HG02981 (cell line): ENCODE results near the gene NIPBL.

Experiments used
- ATAC-seq: cut with Tn5 transposase; IDR thresholded peaks from one replicate; pipeline ENCODE4 v1.9.1; 2021; ENCODE audit warnings: mild to moderate bottlenecking, moderate library complexity; ENCODE audit not compliant: unreplicated experiment

The NIPBL gene

DNA sequence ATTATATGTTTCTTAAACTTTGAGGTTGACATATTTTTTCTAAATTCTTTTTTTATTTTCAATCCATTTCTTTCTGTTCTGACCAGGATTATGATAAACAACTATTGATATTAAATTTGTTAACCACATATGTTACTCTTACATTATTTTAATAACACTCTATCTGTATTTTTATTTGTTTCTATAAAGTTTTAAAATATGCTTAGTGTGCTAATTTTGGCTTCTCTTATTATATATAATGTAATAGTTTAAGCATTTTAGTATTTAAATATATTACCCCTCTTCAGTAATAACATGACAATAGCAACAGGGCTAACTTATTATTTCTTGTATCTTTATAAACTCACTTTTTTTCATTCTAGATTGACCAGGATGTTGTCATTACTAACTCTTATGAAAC lies 137.8 kb downstream of the NIPBL start:
- ATAC-seq = no peak

DNA sequence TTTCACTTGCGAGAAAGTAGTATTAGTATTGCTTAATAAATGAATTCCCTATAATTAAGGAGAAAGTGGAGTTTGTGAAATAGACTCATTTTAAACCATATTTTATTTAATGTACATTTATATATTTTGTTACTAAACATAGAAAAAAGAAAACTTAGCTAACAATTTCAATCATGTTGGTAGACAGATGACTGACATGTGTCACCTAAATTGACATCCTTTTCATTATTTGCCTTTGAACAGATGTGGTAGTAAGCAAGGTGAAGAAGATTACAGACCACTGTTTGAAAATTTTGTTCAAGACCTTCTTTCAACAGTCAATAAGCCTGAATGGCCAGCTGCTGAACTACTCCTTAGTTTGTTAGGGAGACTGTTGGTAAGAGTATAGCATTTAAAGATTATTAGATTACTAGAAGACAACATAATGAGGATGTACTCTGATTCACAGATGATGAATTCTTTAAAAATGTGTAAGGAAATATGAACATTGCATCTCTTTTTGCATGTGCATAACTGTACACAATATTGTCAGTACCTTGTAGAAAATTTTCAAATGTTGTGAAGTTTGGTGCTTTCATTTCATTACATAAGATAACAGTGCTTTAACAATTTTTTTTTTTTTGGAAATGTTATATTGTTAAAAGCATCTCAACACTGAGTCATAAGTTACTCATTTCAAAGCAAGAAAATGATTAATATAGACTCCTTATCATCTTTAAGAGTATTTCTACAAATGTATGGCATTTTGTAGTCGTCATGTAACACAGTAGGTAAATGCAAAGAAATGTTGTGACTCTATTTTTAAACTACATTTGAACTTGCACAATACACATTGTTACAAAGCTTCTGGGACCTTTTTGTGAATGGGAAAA lies 139.5 kb downstream of the NIPBL start:
- no peak for ATAC-seq

DNA sequence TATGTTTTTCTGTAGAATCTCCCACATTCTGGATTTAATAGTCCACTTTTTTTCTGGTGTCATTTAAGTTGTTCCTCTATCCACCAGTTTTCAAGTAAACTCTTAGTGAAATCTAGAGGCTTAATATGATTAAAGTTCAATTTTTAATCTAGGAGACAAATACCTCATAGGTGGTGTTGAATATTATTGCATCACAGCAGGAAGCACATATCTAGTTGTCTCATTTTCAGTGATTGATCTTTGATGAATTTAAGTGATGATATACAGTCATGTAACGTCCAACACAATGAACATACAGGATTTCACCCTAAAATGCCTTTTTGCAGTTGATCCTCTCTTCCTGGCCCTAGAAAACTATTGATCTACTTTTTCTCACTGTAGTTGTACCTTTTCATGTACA lies 152.3 kb downstream of the NIPBL start:
- ATAC-seq = no peak

GRCh38 chr5:37029436-37029835 lies 152.9 kb downstream of the NIPBL start:
- no peak for ATAC-seq

- no peak for ATAC-seq
Observed at GRCh38 chr5:37034955-37035354, 158.4 kb downstream of the NIPBL start.

DNA sequence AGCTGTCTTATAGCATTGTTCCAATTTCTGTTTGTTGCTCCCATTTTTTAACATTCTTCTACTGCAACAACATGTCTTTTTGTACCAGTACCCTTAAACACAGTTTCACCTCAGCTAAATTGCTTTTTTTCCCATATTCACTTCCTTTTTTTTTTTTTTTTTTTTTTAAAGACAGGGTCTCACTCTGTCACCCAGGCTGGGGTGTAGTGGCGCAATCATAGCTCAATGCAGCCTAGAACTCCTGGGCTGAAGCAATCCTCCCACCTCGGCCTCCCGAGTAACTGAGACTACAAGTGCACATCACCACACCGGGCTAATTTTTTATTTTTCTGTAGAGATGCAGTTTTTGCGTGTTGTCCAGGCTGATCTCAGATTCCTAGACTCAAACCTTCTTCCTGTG lies 161.3 kb downstream of the NIPBL start:
- ATAC-seq = no peak

- no peak for ATAC-seq
Observed at GRCh38 chr5:37039824-37040223, 163.3 kb downstream of the NIPBL start.

DNA sequence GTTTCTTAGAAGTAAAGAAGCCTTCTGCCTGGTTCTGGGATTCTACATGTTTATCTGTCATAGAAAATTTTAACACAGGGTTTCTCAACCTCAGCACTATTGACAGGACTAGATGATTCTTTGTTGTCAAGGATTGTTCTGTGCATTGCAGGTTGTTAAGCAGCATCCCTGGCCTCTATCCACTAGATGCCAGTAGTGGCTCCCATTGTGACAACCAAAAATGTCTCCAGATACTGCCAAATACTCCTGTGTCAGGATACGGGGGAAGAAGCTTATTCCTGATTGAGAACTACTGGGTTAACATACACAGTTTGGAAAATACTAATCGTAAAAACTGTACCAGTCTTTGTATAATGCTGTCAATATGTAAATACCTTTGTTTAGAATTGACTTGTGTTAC lies 167.1 kb downstream of the NIPBL start:
- ATAC-seq = no peak

GRCh38 chr5:37044120-37044519 lies 167.6 kb downstream of the NIPBL start:
- ATAC-seq = no peak

DNA sequence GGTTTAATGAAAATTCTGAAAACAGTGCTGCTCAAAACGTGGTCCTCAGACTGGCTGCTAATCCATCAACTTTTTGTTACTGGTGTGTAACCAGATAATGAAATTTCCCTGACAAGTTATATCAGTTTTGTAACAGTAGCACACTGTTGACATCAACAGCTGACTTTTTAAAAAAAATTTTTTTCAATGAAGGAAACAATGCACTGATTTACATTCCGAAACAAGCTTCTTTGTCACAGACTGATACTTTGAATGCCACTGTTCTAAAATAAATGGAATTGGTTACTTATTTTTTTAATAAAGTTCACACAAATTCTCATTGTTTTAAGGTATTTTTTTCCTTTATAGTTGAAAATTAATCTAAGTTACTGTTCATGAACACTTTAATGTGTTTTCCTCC lies 169.1 kb downstream of the NIPBL start:
- no peak for ATAC-seq

- no peak for ATAC-seq
Observed at GRCh38 chr5:37047947-37048346, 171.4 kb downstream of the NIPBL start.

DNA sequence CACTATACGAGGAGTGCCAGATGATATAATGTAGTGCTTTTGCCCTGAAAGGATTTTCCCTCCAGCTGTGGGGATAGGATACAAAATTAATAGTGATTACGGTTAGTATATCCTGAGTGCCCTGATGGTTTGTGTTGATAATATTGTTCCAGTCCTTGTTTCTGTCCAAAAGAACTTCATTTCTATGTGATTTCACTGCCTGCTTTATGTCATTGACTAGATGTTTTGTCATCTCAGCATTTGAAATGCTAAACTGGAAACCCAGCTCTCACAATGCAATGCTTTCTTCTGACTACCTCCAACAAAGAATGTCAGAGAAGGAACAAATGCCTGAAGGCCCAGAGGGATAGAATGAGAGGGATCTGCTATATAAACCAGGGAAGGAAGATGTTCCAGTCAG lies 177.8 kb downstream of the NIPBL start:
- no peak for ATAC-seq

GRCh38 chr5:37055383-37055990 lies 178.9 kb downstream of the NIPBL start:
- no peak for ATAC-seq

- ATAC-seq = no peak
Observed at GRCh38 chr5:37056762-37057161, 180.2 kb downstream of the NIPBL start.

DNA sequence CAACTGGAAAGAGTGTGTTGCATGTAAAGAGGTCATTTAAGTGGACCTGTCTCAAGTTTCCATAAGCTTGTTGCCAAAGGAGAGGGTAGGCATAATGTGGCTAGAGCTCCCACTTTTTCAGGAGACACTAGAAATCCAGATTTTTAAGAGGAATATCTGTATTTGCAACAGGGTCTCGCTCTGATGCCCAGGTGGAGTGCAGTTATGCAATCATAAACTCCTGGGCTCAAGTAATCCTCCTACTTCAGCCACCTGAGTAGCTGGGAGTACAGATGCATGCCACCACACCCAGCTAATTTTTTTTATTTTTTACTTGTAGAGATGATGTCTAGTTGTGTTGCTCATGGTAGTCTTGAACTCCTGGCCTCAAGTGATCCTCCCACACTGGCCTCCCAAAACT lies 183.5 kb downstream of the NIPBL start:
- no peak for ATAC-seq

DNA sequence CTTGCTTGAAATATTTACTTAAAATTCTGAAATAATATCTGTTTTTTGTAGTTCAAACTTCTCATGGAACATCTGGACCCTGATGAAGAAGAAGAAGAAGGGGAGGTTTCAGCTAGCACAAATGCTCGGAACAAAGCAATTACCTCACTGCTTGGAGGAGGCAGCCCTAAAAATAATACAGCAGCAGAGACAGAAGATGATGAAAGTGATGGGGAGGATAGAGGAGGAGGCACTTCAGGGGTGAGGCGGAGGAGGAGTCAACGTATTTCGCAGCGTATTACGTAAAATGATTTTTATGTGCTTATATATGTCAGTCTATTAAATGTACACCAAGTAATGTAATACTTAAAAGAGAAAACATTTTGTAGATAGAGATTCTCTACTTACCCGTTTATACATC lies 187.2 kb downstream of the NIPBL start:
- no peak for ATAC-seq

GRCh38 chr5:37064442-37064841 lies 187.9 kb downstream of the NIPBL start:
- ATAC-seq = no peak

DNA sequence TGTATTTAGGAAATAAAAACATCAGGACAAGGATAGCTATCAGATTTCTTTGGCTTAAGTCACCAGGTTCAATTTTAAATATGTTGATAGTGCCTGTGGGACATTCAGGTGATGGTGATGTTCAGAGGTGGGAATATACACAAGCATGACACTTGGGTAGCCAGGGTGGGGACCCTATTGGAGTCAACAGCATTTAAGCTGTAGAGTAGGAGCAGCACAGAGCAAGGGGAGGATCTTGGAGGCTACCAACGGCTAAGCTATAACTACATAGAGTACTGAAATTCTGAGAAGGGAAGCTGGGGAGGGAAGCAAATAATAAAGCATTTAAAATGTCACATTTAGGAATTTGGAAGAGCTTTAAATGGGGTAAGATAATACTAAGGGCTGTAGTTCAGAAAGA lies 194.9 kb downstream of the NIPBL start:
- no peak for ATAC-seq

DNA sequence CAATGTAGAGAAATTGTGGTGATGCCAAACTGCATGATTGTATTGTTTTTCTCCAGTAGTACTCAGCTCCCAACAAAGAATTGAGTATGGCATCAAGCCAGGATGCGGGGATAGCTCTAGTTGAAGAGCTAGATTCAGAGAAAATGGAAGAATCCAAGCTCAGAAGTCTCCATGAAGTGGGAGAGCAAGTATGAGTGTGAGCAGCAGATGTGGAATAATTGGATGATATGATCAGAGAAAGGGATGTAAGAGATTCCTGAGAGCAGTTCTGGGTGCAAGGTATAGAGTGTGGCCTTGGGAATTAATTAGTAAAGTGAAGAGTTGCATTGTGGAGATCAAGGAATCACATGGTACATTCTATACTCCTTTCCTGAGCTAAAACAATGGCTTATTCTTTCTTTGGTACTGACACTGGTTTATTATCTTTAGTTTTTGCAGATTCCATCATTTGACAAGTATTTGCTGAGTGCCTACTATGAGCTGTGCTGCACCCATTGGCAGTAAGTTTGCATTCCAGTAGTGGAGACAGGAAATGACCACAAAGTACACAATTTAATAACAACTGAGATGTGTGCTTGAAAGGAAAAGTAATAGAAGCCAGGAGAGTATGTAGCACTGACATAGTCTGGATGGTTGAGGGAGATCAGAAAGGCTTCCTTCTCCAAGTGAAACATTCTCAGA lies 195.5 kb downstream of the NIPBL start:
- no peak for ATAC-seq

DNA sequence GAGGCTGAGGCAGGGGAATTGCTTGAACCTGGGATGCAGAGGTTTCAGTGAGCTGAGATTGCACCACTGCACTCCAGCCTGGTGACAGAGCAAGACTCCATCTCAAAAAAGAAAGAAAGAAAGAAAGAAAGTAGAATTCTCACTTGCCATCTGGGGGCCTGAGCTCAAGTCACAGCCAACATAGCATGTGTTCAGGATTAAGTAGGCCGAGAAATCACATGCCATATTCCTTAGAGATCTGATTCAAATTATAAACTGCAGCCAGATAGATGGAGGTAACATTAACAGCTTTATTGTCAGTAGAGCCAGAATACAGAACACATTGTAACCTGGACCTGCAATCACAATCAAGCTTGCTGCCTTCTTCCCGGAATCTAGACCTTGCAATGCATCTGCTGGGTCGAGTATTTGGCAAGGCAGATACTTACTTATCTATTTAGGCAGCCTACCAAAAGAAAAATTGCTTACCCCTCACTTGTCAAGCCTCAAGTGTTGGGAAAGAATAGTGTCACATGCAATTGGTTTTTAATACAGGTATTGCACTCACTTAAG lies 198.9 kb downstream of the NIPBL start:
- no peak for ATAC-seq

DNA sequence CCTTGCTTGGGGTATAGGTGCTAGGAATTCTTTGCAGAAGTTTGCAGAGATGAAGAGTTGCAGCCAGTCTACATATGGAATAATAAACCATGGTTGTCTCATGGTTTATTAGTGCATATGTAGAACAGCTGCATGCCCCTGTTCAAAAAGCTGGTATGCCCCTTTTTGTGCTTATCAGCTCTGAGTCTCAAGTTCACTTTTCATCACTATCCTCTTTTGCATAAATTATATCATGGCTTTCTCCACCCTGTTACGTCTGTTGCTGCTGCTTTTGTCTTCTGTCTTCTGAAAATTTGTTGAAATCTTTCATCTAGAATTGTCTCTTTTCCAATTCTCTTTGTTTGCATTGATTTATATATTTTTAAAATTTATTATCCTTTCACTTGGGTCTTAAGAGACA lies 200.6 kb downstream of the NIPBL start:
- no peak for ATAC-seq

DNA sequence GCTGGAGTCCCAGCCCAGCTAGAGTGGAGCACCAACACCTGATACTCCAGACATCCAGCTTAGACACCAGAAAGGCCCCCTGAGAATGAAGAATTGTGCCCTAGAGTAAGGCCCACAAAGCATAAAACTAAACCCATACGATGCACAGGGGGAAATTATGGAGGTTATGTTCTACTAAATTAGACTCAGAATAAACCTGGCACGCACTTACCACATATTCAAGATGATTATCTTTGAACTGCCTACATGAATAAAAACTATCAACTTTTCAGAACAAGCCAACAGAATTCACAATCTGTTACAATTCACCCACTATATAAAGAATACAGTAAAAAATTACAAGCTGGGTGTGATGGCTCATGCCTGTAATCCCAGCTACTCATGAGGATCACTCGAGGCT lies 204.1 kb downstream of the NIPBL start:
- ATAC-seq = no peak
